ENCODE results near the gene CNOT4. TPM values are rescaled to one million over a fixed set of nuclear protein-coding genes. Genes with fewer than 3 reads are reported as not detected.
"Not testable (repeated sequence)": the region's sequence is repeated elsewhere in the genome, so short reads cannot be mapped to it uniquely, and the experiment has no call there.

CNOT4 gene
- total RNA-seq, 1 experiment from 2014 or later: 34.3 TPM

GRCh38 chr7:135362871-135363270 lies 147.0 kb downstream of the CNOT4 start:
- Histone ChIP-seq H3K4me3 (no peak overlapping the region), H3K36me3 (peaks cover 9% of the 10 kb centered on the region), H3K9me3 (replicated peaks) (no peaks in the 10 kb centered on the region), H3K27me3 (no peaks in the 10 kb centered on the region), H3K4me1 (no peaks in the 10 kb centered on the region), H3K27ac (no peak overlapping the region)
- no peak for DNase-seq

DNA sequence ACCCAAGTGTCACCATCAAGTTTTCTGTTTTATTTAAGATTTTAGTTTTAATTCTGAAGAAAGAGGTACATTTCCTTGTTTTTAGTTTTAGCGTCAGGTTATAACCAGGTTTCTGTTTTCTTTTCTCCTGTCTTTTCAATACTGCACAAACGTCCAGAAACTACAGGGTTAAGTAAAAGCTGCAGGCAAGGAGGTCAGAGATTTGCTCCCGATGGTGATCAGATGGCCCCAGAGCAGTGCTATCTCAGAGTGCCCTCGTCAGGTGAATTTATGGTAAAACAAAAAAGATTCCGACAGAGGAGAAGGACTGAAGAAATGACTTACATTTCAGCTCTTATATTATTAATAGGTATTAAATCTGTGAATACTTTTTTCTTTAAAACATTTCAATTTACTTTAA lies 148.1 kb downstream of the CNOT4 start:
- H3K4me1 ChIP-seq: no peaks in the 10 kb centered on the region

DNA sequence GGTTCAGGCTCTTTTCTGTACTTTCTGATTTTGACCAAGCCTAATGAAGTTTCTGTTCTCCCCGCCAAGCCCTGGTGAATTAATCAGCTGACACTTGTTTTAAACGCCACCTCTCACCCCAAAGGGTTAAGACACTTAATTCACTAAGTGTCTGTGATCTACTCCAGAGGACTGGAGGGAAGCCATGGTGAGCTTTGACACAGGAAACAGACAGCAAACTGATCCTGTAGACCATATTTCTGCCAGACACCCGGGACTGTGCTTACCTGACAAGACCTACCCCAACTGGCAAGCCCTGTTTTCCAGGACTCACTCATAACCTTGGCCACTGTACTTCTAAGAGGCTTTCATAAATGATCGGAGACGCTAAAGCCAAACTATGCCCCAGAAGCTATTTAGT lies 150.3 kb downstream of the CNOT4 start:
- H3K4me1 ChIP-seq: no peaks in the 10 kb centered on the region
- no peak overlapping the region for H3K4me3 ChIP-seq
- H3K27ac ChIP-seq: no peak overlapping the region

More for the DNA sequence above, 148.1 kb downstream of the CNOT4 start:
- Histone ChIP-seq H3K9me3 (replicated peaks) (no peaks in the 10 kb centered on the region), H3K36me3 (peaks cover 9% of the 10 kb centered on the region), H3K4me3 (no peak overlapping the region), H3K27ac (no peak overlapping the region), H3K27me3 (no peaks in the 10 kb centered on the region)
- no peak for DNase-seq

DNA sequence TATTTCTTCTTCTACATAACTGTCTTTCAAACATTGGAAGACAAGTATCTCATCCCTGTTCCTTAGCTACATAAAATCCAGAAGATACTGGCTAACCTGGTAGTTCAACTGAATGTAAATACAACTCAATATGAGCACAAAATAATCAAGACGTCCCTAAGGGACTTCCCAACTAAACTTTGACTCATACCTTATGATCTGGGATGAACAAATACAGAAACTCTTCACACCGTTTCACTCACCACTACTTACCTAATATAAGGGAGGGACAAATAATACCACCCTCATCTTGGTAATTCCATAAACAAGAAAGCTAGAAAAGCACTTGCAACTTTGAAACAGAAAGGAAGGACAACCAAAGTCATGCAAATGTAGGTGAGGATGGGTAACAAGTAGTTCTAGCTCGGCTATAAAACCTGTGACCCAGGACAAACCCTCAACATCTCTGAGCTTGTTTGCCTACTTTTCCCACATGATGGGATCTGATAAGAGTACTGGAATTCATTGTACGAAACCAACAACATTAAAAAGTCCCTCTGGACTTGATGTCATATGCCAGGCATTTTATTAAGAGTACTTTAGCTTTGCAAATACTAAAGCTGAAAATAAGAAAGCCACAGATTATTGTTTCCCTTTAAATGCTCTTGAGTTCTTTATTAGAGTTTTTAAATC lies 154.4 kb downstream of the CNOT4 start:
- H3K27ac ChIP-seq: no peak overlapping the region
- no peak overlapping the region for H3K4me3 ChIP-seq
- H3K4me1 ChIP-seq: no peaks in the 10 kb centered on the region
- H3K27me3 ChIP-seq: no peaks in the 10 kb centered on the region
- no peak for DNase-seq
- H3K36me3 ChIP-seq: no peaks in the 10 kb centered on the region
- no peaks in the 10 kb centered on the region for H3K9me3 ChIP-seq (replicated peaks)

More for the DNA sequence above, 150.3 kb downstream of the CNOT4 start:
- Histone ChIP-seq H3K9me3 (replicated peaks) (no peaks in the 10 kb centered on the region), H3K36me3 (peaks cover 9% of the 10 kb centered on the region), H3K27me3 (no peaks in the 10 kb centered on the region)
- DNase-seq: no peak

DNA sequence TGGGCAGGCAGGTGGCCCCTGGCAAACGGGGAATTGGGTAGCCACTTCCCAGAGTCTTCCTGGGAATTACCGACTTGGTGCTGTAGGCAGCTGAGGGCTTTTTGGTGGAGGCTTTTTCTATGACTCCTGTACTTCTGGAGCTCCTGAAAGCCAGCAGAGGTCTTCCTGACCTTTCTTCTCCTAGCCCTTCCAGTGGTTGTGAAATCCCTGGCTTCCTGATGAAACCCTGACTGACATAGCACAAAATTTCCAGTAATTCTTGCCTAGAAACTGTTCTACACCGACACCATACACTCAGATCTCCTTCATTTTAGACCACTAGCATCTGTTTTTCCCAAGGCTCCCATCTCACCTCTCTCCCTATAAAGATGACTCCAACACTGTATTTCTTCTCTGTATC lies 156.1 kb downstream of the CNOT4 start:
- H3K27ac ChIP-seq: no peak overlapping the region
- H3K9me3 ChIP-seq (replicated peaks): no peaks in the 10 kb centered on the region
- no peak for DNase-seq

GRCh38 chr7:135352285-135352684 lies 157.6 kb downstream of the CNOT4 start:
- Histone ChIP-seq H3K4me1 (no peaks in the 10 kb centered on the region), H3K4me3 (no peak overlapping the region), H3K27ac (no peak overlapping the region), H3K9me3 (replicated peaks) (no peaks in the 10 kb centered on the region), H3K27me3 (no peaks in the 10 kb centered on the region), H3K36me3 (no peaks in the 10 kb centered on the region)
- no peak for DNase-seq

More for the DNA sequence above, 156.1 kb downstream of the CNOT4 start:
- Histone ChIP-seq H3K4me1 (no peaks in the 10 kb centered on the region), H3K36me3 (no peaks in the 10 kb centered on the region), H3K4me3 (no peak overlapping the region), H3K27me3 (no peaks in the 10 kb centered on the region)

GRCh38 chr7:135351070-135351469 lies 158.8 kb downstream of the CNOT4 start:
- H3K27me3 ChIP-seq; H3K36me3 ChIP-seq; H3K9me3 ChIP-seq (replicated peaks); H3K4me3 ChIP-seq; H3K4me1 ChIP-seq; H3K27ac ChIP-seq; DNase-seq: not testable (repeated sequence)

DNA sequence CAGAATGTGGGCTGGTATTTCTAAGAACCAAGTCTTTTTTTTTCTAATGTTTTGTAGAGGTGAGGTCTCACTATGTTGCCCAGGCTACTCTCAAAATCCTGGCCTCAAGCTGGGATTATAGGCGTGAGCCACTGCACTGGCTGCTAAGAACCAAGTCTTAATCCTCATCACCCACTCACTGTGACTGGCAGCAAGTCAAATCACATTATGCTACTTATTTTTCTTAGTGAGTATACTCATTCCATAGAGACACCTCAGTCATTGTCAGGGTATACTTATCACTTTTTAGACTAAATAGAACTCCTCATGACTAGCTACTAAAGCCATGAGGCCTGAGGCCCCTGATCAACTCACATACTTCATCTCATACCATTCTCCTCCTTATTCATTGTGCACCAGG lies 160.2 kb downstream of the CNOT4 start:
- H3K27ac ChIP-seq: no peak overlapping the region
- H3K36me3 ChIP-seq: no peaks in the 10 kb centered on the region
- H3K9me3 ChIP-seq (replicated peaks): no peaks in the 10 kb centered on the region
- H3K27me3 ChIP-seq: no peaks in the 10 kb centered on the region
- H3K4me3 ChIP-seq: no peak overlapping the region
- no peak for DNase-seq
- no peaks in the 10 kb centered on the region for H3K4me1 ChIP-seq

- no peak for DNase-seq
- H3K4me1 ChIP-seq: no peaks in the 10 kb centered on the region
- no peaks in the 10 kb centered on the region for H3K36me3 ChIP-seq
- H3K9me3 ChIP-seq (replicated peaks): no peaks in the 10 kb centered on the region
- H3K27ac ChIP-seq: no peak overlapping the region
- no peaks in the 10 kb centered on the region for H3K27me3 ChIP-seq
- no peak overlapping the region for H3K4me3 ChIP-seq
Observed at GRCh38 chr7:135348493-135348892, 161.4 kb downstream of the CNOT4 start.

DNA sequence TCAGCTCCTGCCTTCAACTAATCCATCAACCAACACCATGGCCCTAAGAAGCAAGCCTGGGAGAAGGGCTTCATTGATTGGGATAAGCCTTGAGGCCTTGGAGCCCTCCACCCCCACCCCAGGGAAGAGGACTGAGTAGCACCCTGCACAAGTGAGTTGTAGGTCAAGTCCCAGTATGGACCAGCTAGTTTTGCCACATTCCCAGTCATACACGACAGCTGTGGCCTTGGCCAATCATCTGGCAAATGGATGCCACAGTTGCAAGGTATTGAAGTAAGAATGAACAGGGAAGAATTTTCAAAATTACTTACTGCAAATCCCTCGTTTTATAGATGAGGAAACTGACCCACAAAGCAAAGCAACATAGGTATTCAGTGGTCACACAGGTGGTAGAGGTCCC lies 166.5 kb downstream of the CNOT4 start:
- H3K4me1 ChIP-seq: no peaks in the 10 kb centered on the region
- H3K27ac ChIP-seq: no peak overlapping the region
- H3K9me3 ChIP-seq (replicated peaks): no peaks in the 10 kb centered on the region
- H3K36me3 ChIP-seq: no peaks in the 10 kb centered on the region
- no peak overlapping the region for H3K4me3 ChIP-seq
- DNase-seq: no peak
- no peaks in the 10 kb centered on the region for H3K27me3 ChIP-seq

DNA sequence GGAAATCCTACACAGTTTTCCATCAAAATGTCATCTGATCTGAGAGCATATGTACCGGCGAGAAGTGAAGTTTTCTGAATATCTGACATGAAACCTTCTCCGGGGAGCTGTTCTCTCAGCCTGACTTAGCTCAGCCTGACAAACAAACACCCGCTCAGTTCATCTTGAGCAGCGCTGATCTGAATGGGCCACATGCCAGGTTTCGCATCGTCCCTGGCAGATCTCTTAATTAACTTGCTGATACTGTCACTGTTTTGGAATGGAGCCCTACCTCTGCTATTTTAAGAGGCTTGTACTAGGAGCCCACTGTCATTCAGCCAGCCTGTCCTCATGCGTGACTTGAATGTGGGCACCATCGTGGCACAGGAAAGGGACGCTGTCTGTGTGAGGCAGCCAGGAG lies 167.0 kb downstream of the CNOT4 start:
- no peaks in the 10 kb centered on the region for H3K9me3 ChIP-seq (replicated peaks)
- no peak for DNase-seq
- H3K36me3 ChIP-seq: no peaks in the 10 kb centered on the region
- H3K27ac ChIP-seq: no peak overlapping the region
- H3K4me3 ChIP-seq: no peak overlapping the region
- H3K27me3 ChIP-seq: no peaks in the 10 kb centered on the region
- H3K4me1 ChIP-seq: no peaks in the 10 kb centered on the region

DNA sequence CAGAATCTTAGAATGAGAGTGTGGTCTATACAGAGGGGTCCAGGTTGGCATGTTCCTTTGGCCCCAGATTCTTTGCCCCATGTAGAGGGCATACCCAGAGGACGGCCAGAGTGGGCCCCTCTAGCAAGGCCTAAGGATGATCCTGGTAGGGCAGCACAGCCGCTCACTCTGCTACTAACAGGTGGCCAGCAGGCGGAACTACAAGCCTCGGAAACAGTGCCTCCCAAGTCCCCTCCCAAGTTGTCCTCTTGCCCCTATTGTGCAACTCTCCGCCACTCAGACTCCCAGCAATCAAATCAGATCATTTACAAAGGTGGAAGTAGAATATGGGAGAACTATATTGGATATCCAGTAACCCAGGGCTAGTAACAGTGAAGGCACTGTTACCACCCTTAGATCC lies 168.9 kb downstream of the CNOT4 start:
- DNase-seq: no peak
- Histone ChIP-seq H3K36me3 (no peaks in the 10 kb centered on the region), H3K27ac (no peak overlapping the region), H3K9me3 (replicated peaks) (no peaks in the 10 kb centered on the region), H3K27me3 (no peaks in the 10 kb centered on the region), H3K4me3 (no peak overlapping the region), H3K4me1 (no peaks in the 10 kb centered on the region)

- no peak for DNase-seq
- no peaks in the 10 kb centered on the region for H3K27me3 ChIP-seq
- no peak overlapping the region for H3K4me3 ChIP-seq
- no peak overlapping the region for H3K27ac ChIP-seq
- peaks cover 7% of the 10 kb centered on the region for H3K4me1 ChIP-seq
- no peaks in the 10 kb centered on the region for H3K36me3 ChIP-seq
- H3K9me3 ChIP-seq (replicated peaks): no peaks in the 10 kb centered on the region
Observed at GRCh38 chr7:135337977-135338550, 171.8 kb downstream of the CNOT4 start.

DNA sequence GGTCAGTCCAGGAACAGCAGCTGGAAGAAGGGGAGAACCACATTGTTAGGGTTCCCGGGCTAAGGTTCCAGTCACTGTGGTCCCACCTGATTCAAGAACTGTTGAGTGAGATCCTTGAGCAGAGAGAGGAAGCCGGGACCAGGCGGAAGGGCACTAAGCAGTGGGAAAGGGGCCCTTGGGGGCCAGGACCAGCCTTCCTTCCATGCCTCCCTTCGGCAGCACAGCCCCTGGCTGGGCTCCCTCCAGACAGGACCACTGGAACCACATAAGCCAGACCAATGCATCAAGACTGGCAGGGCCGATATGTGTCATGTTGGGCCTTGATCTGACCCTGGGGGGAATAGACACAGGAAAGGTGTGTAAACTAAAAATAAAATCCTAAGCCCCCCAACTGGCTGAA lies 172.4 kb downstream of the CNOT4 start:
- Histone ChIP-seq H3K9me3 (replicated peaks) (no peaks in the 10 kb centered on the region), H3K27me3 (no peaks in the 10 kb centered on the region), H3K36me3 (no peaks in the 10 kb centered on the region), H3K4me3 (no peak overlapping the region), H3K27ac (no peak overlapping the region), H3K4me1 (peaks cover 7% of the 10 kb centered on the region)
- DNase-seq: no peak

DNA sequence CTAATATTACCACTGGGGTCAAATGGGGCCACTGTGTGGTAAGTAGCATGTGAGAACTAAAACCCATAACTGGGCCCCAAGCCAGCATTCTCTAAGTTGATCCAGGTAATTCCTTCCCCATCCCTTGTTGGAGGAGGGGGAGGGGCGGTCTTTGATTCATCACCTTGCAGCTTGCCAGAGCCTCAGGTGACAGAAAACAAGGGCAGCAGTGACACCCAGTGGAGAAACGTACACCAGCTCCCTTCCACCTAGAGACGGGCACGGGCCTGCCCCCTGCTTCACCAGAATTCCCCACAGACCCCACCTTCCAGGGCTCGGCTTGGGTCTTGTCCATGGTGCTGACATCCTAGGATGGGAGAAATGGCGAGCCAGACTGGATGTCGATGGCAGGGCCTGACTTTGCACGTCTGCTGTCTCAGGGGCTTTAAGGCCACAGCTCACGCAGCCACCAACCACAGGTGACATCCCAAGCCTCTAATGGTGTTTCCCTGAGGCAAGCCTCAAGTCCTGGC lies 174.2 kb downstream of the CNOT4 start:
- no peaks in the 10 kb centered on the region for H3K9me3 ChIP-seq (replicated peaks)
- H3K27me3 ChIP-seq: no peaks in the 10 kb centered on the region
- peaks cover 7% of the 10 kb centered on the region for H3K4me1 ChIP-seq
- DNase-seq: peak; percentile 86 to 91
- no peak overlapping the region for H3K4me3 ChIP-seq
- H3K27ac ChIP-seq: no peak overlapping the region
- H3K36me3 ChIP-seq: no peaks in the 10 kb centered on the region

Measured in SJCRH30 (cell line).